PC-9 (cell line): Measurements from ENCODE around the gene ZNF423.
A peak's percentile ranks its signal among the peaks of the same experiment; 100 is the strongest.

Source experiments
- CTCF ChIP-seq: fragments of 200-600 bp; sonication (generic); conservative IDR thresholded peaks from 2 replicates; pipeline ENCODE4 v1.6.1; 2017; ENCODE audit warnings: mixed run types, antibody characterized with exemption, mild to moderate bottlenecking, moderate library complexity
- EZH2 ChIP-seq: fragments of 200-600 bp; sonication (generic); IDR thresholded peaks from 2 replicates; pipeline ENCODE4 v1.8.0; 2017; ENCODE audit warnings: antibody characterized with exemption, low read depth

GRCh38 chr16:49855822-49856671 lies at the start of gene ZNF423:
- no peak for TF ChIP-seq CTCF
- peak; percentile 86; the same call in 1 of the 2 replicates for TF ChIP-seq EZH2
